GM12891 (cell line): Measurements from ENCODE around the gene PDGFC.

Experiments used
- POLR2A ChIP-seq: IDR thresholded peaks from 2 replicates; pipeline ENCODE4 v1.6.1; 2011; ENCODE audit warnings: low read depth, low read length, control low read depth
- POLR2AphosphoS5 ChIP-seq: IDR thresholded peaks from 2 replicates; pipeline ENCODE4 v1.6.1; 2011; ENCODE audit warnings: low read depth, low read length, control low read depth

DNA sequence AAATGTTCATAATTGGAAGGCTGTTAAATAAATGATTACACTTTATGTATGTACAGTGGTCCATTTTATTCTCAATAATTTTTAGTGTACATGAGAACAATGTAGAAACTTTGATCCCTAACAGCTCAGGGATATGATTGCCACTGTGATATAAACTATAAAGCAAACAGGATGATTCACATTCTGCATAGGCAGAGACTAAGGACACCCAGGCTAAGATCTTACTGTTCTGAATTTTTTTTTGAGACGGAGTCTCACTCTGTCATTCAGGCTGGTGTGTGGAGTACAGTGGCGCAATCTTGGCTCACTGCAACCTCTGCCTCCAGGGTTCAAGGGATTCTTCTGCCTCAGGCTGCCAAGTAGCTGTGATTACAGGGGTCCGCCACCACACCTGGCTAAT, 186.6 kb downstream of the PDGFC start:
- TF ChIP-seq POLR2A (no peak), POLR2AphosphoS5 (no peak)
